Left ventricle myocardium inferior (tissue), 1 donor: ENCODE data around the gene GPN3. TPM values are rescaled to one million over a fixed set of nuclear protein-coding genes. Genes with fewer than 3 reads are reported as not detected.
"Not testable (repeated sequence)": the region's sequence is repeated elsewhere in the genome, so short reads cannot be mapped to it uniquely, and the experiment has no call there.

ENCODE experiments used
- DNase-seq: peaks from one replicate; pipeline ENCODE4 v3.0.0-alpha.2; 2020
- H3K27ac ChIP-seq: fragments of 200-600 bp; replicated peaks from 2 replicates; pipeline ENCODE4 v1.8.0; 2021
- H3K27me3 ChIP-seq: fragments of 200-600 bp; 2 replicates; pipeline ENCODE4 v1.8.0; 2021; ENCODE audit warnings: low read depth
- H3K36me3 ChIP-seq: fragments of 200-600 bp; 2 replicates; pipeline ENCODE4 v1.8.0; 2021
- H3K4me1 ChIP-seq: fragments of 200-600 bp; 2 replicates; pipeline ENCODE4 v1.8.0; 2021
- H3K4me3 ChIP-seq: fragments of 200-600 bp; 2 replicates; pipeline ENCODE4 v1.8.0; 2021; ENCODE audit warnings: mild to moderate bottlenecking, moderate library complexity
- H3K9me3 ChIP-seq: fragments of 200-600 bp; replicated peaks from 2 replicates; pipeline ENCODE4 v1.8.0; 2021
- CTCF ChIP-seq: fragments of 200-600 bp; IDR thresholded peaks from 2 replicates; pipeline ENCODE4 v1.8.0; 2021; ENCODE audit warnings: antibody characterized with exemption, mild to moderate bottlenecking, borderline replicate concordance
- intact Hi-C: fragments of 100-400 bp; cut with micrococcal nuclease; formaldehyde crosslinking; loops from one replicate; pipeline ENCODE4 v1.11.0; 2022
- total RNA-seq: library from RNA; stranded (reverse); fragmentation: NEBNext Ultra II Directional; extraction: Animal tissue kit (Norgen Biotek cat#: 25700); gene quantifications from one replicate; pipeline ENCODE4 v1.2.1, GENCODE V29; 2021
- donor health status: DM: no; HTN: yes; CAD: no; lungs with severe emphysema.

The GPN3 gene
- total RNA-seq, 1 donor from 2014 or later, result 29.3 TPM

DNA sequence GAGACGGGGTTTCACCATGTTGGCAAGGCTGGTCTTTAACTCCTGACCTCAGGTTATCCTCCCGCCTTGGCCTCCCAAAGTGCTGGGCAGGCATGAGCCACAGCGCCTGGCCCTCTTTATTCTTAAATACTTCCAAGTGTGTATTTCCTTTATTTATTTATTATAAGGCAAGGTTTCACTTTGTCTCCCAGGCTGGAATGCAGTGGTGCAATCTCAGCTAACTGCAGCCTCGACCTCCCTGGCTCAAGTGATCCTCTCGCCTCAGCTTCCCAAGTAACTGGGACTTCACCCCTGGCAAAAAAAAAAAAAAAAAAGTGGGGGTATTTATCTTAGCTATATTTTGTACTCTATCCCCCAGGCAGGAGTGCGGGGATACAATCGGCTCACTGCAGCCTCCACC, 7.4 kb upstream of the GPN3 start:
- Histone ChIP-seq H3K27me3 (no peaks in the 10 kb centered on the region), H3K36me3 (peaks cover 2% of the 10 kb centered on the region), H3K9me3 (no peaks in the 10 kb centered on the region), H3K27ac (no peak overlapping the region), H3K4me3 (no peak overlapping the region), H3K4me1 (no peaks in the 10 kb centered on the region)
- no peak for TF ChIP-seq CTCF
- intact Hi-C loops, result no loop called here
- no peak for DNase-seq

DNA sequence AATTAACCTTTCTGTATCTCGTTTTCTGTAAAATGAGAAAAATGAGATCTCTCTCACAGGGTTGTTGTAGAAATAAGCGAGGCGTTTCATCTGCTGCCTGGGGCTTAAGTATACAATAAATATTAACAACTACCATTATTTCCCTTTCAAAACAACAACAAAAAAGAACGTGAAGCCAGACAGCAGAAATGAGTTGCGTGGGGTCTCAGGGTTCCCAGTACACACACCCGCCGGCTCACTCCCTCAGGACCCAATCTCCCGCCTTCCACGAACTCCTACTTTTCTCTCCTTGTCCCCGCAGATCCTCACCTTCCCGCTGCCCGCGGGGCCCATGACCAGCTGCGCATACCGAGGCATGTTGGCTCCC, 227 bp downstream of the GPN3 start:
- H3K27me3 ChIP-seq, result no peaks in the 10 kb centered on the region
- intact Hi-C loops, result no loop called here
- H3K9me3 ChIP-seq, result no peaks in the 10 kb centered on the region
- H3K4me3 ChIP-seq, result peak overlapping the region; percentile 93
- H3K27ac ChIP-seq, result peak overlapping the region; percentile 97
- no peak for TF ChIP-seq CTCF
- peaks cover 33% of the 10 kb centered on the region for H3K4me1 ChIP-seq
- peaks cover 21% of the 10 kb centered on the region for H3K36me3 ChIP-seq
- no peak for DNase-seq

DNA sequence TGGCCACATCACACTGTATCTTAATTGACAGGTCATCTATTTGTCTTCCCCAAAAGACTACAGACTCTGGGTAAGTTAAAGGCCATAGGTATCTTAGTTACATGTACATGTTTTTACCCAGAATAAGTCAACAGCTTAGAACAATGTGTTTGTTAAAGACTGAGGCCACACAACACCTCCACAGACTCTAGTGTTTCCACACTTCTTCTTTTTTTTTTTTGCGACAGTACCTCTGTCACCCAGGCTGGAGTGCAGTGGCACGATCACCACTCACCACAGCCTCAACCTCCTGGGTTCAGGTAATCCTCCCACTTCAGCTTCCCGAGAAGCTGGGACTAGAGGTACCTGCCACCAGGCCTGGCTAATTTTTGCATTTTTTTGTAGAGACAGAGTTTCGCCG, 1.3 kb downstream of the GPN3 start:
- H3K27ac ChIP-seq, result no peak overlapping the region

DNA sequence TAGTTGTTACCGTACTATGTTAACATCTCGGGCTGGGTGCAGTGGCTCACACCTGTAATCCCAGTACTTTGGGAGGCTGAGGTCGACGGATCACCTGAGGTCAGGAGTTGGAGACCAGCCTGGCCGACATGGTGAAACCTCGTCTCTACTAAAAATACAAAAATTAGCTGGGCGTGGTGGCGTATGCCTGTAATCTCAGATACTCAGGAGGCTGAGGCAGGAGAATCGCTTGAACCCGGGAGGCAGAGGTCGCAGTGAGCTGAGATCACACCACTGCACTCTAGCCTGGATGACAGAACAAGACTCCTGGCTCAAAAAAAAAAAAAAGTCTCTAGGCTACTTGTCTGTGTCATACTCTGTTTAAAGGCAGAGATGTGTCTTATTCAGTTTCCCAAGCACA, 2.3 kb downstream of the GPN3 start:
- intact Hi-C loops, H3K9me3 ChIP-seq, H3K4me3 ChIP-seq, H3K27ac ChIP-seq, DNase-seq, H3K27me3 ChIP-seq: not testable (repeated sequence)
- H3K36me3 ChIP-seq, result peaks cover 32% of the 10 kb centered on the region
- peaks cover 33% of the 10 kb centered on the region for H3K4me1 ChIP-seq

More for the DNA sequence above, 1.3 kb downstream of the GPN3 start:
- H3K4me3 ChIP-seq, result peak overlapping the region; percentile 93
- no peaks in the 10 kb centered on the region for H3K27me3 ChIP-seq
- peaks cover 25% of the 10 kb centered on the region for H3K36me3 ChIP-seq
- H3K9me3 ChIP-seq, result no peaks in the 10 kb centered on the region
- no peak for DNase-seq
- peaks cover 33% of the 10 kb centered on the region for H3K4me1 ChIP-seq
- intact Hi-C loops, result no loop called here
- no peak for TF ChIP-seq CTCF

GRCh38 chr12:110465024-110465423, 3.0 kb downstream of the GPN3 start:
- Histone ChIP-seq H3K9me3 (no peaks in the 10 kb centered on the region), H3K27me3 (no peaks in the 10 kb centered on the region), H3K4me1 (peaks cover 33% of the 10 kb centered on the region), H3K4me3 (no peak overlapping the region), H3K36me3 (peaks cover 39% of the 10 kb centered on the region), H3K27ac (no peak overlapping the region)
- TF ChIP-seq CTCF, result no peak
- intact Hi-C loops, result no loop called here
- DNase-seq, result no peak

GRCh38 chr12:110461189-110461588, 6.9 kb downstream of the GPN3 start:
- intact Hi-C loops, H3K4me3 ChIP-seq, H3K9me3 ChIP-seq, H3K4me1 ChIP-seq, H3K27me3 ChIP-seq, DNase-seq, H3K27ac ChIP-seq: not testable (repeated sequence)
- peaks cover 75% of the 10 kb centered on the region for H3K36me3 ChIP-seq

- DNase-seq, result no peak
- intact Hi-C loops, result no loop called here
- Histone ChIP-seq H3K27me3 (no peaks in the 10 kb centered on the region), H3K36me3 (peaks cover 86% of the 10 kb centered on the region), H3K4me3 (no peak overlapping the region), H3K27ac (no peak overlapping the region), H3K9me3 (no peaks in the 10 kb centered on the region), H3K4me1 (no peaks in the 10 kb centered on the region)
- no peak for TF ChIP-seq CTCF
These were observed 9.3 kb downstream of the GPN3 start for GRCh38 chr12:110458756-110459155.
